ENCODE data around the gene LIMS1.
"Not testable (repeated sequence)": the region's sequence is repeated elsewhere in the genome, so short reads cannot be mapped to it uniquely, and the experiment has no call there.

LIMS1 gene

GRCh38 chr2:108637304-108637669 is 103.0 kb downstream of the LIMS1 start:
- no peak for DNase-seq

GRCh38 chr2:108640731-108641130 is 106.5 kb downstream of the LIMS1 start:
- DNase-seq = no peak

GRCh38 chr2:108641756-108642155 is 107.5 kb downstream of the LIMS1 start:
- DNase-seq = no peak

- DNase-seq = no peak
These were observed 109.1 kb downstream of the LIMS1 start for GRCh38 chr2:108643261-108643849.

- DNase-seq = not testable (repeated sequence)
These were observed 109.6 kb downstream of the LIMS1 start for GRCh38 chr2:108643862-108644261.

GRCh38 chr2:108644446-108644845 is 110.2 kb downstream of the LIMS1 start:
- DNase-seq = not testable (repeated sequence)

- not testable (repeated sequence) for DNase-seq
These were observed 114.5 kb downstream of the LIMS1 start for GRCh38 chr2:108648796-108649195.

- DNase-seq = not testable (repeated sequence)
These were observed 116.2 kb downstream of the LIMS1 start for GRCh38 chr2:108650465-108650864.

GRCh38 chr2:108651468-108651867 is 117.2 kb downstream of the LIMS1 start:
- not testable (repeated sequence) for DNase-seq

GRCh38 chr2:108652187-108652931 is 118.1 kb downstream of the LIMS1 start:
- DNase-seq = not testable (repeated sequence)

GRCh38 chr2:108653425-108653824 is 119.2 kb downstream of the LIMS1 start:
- DNase-seq = not testable (repeated sequence)

- DNase-seq = not testable (repeated sequence)
These were observed 119.6 kb downstream of the LIMS1 start for GRCh38 chr2:108653849-108654248.

GRCh38 chr2:108654521-108655125 is 120.4 kb downstream of the LIMS1 start:
- DNase-seq = not testable (repeated sequence)

GRCh38 chr2:108655270-108655669 is 121.0 kb downstream of the LIMS1 start:
- not testable (repeated sequence) for DNase-seq

- not testable (repeated sequence) for DNase-seq
These were observed 122.0 kb downstream of the LIMS1 start for GRCh38 chr2:108656282-108656681.

GRCh38 chr2:108657517-108657916 is 123.2 kb downstream of the LIMS1 start:
- DNase-seq = not testable (repeated sequence)

- not testable (repeated sequence) for DNase-seq
These were observed 124.3 kb downstream of the LIMS1 start for GRCh38 chr2:108658553-108658952.

- not testable (repeated sequence) for DNase-seq
These were observed 127.2 kb downstream of the LIMS1 start for GRCh38 chr2:108661493-108661892.

- peak; percentile 7 for DNase-seq
These were observed 127.9 kb downstream of the LIMS1 start for GRCh38 chr2:108662207-108662612.

- not testable (repeated sequence) for DNase-seq
These were observed 129.1 kb downstream of the LIMS1 start for GRCh38 chr2:108663346-108663745.

GRCh38 chr2:108664089-108664488 is 129.8 kb downstream of the LIMS1 start:
- DNase-seq = not testable (repeated sequence)

- DNase-seq = not testable (repeated sequence)
These were observed 130.7 kb downstream of the LIMS1 start for GRCh38 chr2:108664979-108665378.

- DNase-seq = not testable (repeated sequence)
These were observed 131.7 kb downstream of the LIMS1 start for GRCh38 chr2:108665975-108666374.

GRCh38 chr2:108667140-108667539 is 132.9 kb downstream of the LIMS1 start:
- DNase-seq = not testable (repeated sequence)

Measured in NCI-H2227 treated with DMSO at 0.1 percent for 48 hours (cell line).